HepG2 (cell line): ENCODE results near the gene DPM1. TPM values are rescaled to one million over a fixed set of nuclear protein-coding genes. Genes with fewer than 3 reads are reported as not detected.

ENCODE experiments used
- ARHGAP35 ChIP-seq: sonication (generic); formaldehyde crosslinking; IDR thresholded peaks from 2 replicates; pipeline ENCODE4 v1.9.0; 2022; ENCODE audit warnings: mild to moderate bottlenecking, inconsistent platforms, moderate library complexity, missing genetic modification reagents, borderline replicate concordance
- ATM ChIP-seq: fragments of 450-650 bp; IDR thresholded peaks from 2 replicates; pipeline ENCODE4 v1.7.1; 2017; ENCODE audit warnings: mild to moderate bottlenecking, borderline replicate concordance
- CC2D1A ChIP-seq: sonication (generic); formaldehyde crosslinking; IDR thresholded peaks from 2 replicates; pipeline ENCODE4 v1.8.1; 2023; ENCODE audit warnings: mild to moderate bottlenecking, missing genetic modification reagents
- EEA1 ChIP-seq: sonication (generic); formaldehyde crosslinking; IDR thresholded peaks from 2 replicates; pipeline ENCODE4 v1.5.1; 2020; ENCODE audit warnings: mild to moderate bottlenecking, missing genetic modification reagents, borderline replicate concordance
- ELF3 ChIP-seq: IDR thresholded peaks from 2 replicates; pipeline ENCODE4 v1.6.1; 2016; ENCODE audit warnings: missing genetic modification reagents, missing compliant biosample characterization
- FOSL1 ChIP-seq: sonication (generic); formaldehyde crosslinking; IDR thresholded peaks from 2 replicates; pipeline ENCODE4 v1.9.0; 2021; ENCODE audit warnings: missing genetic modification reagents, borderline replicate concordance
- GLI4 ChIP-seq: sonication (generic); formaldehyde crosslinking; IDR thresholded peaks from 2 replicates; pipeline ENCODE4 v1.5.1; 2020; ENCODE audit warnings: missing genetic modification reagents, mild to moderate bottlenecking, moderate library complexity, borderline replicate concordance
- LCORL ChIP-seq, 2 experiments: fragments of 450-650 bp in 1 of 2; sonication (generic) in 1 of 2; formaldehyde crosslinking in 1 of 2; IDR thresholded peaks; 2 replicates each; pipeline versions ENCODE4 v1.5.0 to v1.6.1; 2017 to 2020; ENCODE audit warnings: antibody characterized with exemption in 1 of 2, missing genetic modification reagents in 1 of 2
- NFE2L1 ChIP-seq: sonication (generic); formaldehyde crosslinking; IDR thresholded peaks from 2 replicates; pipeline ENCODE4 v1.4.0; 2020; ENCODE audit warnings: missing genetic modification reagents, mild to moderate bottlenecking, borderline replicate concordance
- NFKBIZ ChIP-seq: IDR thresholded peaks from 2 replicates; pipeline ENCODE4 v1.6.1; 2018; ENCODE audit warnings: missing genetic modification reagents, missing compliant biosample characterization
- PHF5A ChIP-seq: IDR thresholded peaks from one replicate; pipeline ENCODE4 v1.6.1; 2018; ENCODE audit warnings: low read depth, missing genetic modification reagents; ENCODE audit not compliant: unreplicated experiment
- SALL2 ChIP-seq: sonication (generic); formaldehyde crosslinking; IDR thresholded peaks from 2 replicates; pipeline ENCODE4 v1.8.1; 2023; ENCODE audit warnings: mild to moderate bottlenecking, missing genetic modification reagents, inconsistent platforms
- WIZ ChIP-seq: sonication (generic); formaldehyde crosslinking; IDR thresholded peaks from 2 replicates; pipeline ENCODE4 v1.5.1; 2020; ENCODE audit warnings: mild to moderate bottlenecking, missing genetic modification reagents
- ZBTB7A ChIP-seq: sonication (generic); formaldehyde crosslinking; IDR thresholded peaks from 2 replicates; pipeline ENCODE4 v1.8.0; 2022; ENCODE audit warnings: mild to moderate bottlenecking, missing genetic modification reagents
- ZFP36L1 ChIP-seq: sonication (generic); formaldehyde crosslinking; IDR thresholded peaks from 2 replicates; pipeline ENCODE4 v1.8.0; 2022; ENCODE audit warnings: mild to moderate bottlenecking, missing genetic modification reagents, moderate library complexity
- ZNF3 ChIP-seq: IDR thresholded peaks from 2 replicates; pipeline ENCODE4 v1.7.0; 2017; ENCODE audit warnings: inconsistent platforms
- ZNF773 ChIP-seq: sonication (generic); formaldehyde crosslinking; IDR thresholded peaks from 2 replicates; pipeline ENCODE4 v1.4.0; 2020; ENCODE audit warnings: missing genetic modification reagents, borderline replicate concordance
- ZSCAN21 ChIP-seq: sonication (generic); formaldehyde crosslinking; IDR thresholded peaks from 2 replicates; pipeline ENCODE4 v1.8.0; 2022; ENCODE audit warnings: mild to moderate bottlenecking, missing genetic modification reagents, moderate library complexity, borderline replicate concordance
- polyA plus RNA-seq, 8 experiments: library from polyadenylated mRNA; depleted of rRNA in 3 of 8; stranded (reverse) in 7 of 8; unstranded in 1 of 8; fragments of >200 nt; fragmentation: Illumina TruSeq in 4 of 8; extraction: Trizol in 4 of 8; gene quantifications; 2 replicates each; pipeline versions ENCODE4 v1.2.1 to v1.2.3, GENCODE V29; 2011 to 2016; ENCODE audit warnings: low read depth in 4 of 8, missing spikeins in 1 of 8, mixed read lengths in 1 of 8; ENCODE audit not compliant: insufficient read depth in 1 of 8
- total RNA-seq, 5 experiments: library from RNA; depleted of rRNA; stranded (reverse); fragments of >200 nt; fragmentation: Illumina TruSeq; extraction: Trizol; gene quantifications; 2 replicates each; pipeline ENCODE4 v1.2.3, GENCODE V29; 2016; ENCODE audit warnings: low read depth in 1 of 5
- TF ChIP-seq, protein P1 (sequence below): sonication (generic); formaldehyde crosslinking; IDR thresholded peaks from 2 replicates; pipeline ENCODE4 v1.5.1; 2020; ENCODE audit warnings: missing genetic modification reagents, mild to moderate bottlenecking, borderline replicate concordance
- TF ChIP-seq, protein P2 (sequence below): sonication (generic); formaldehyde crosslinking; IDR thresholded peaks from 2 replicates; pipeline ENCODE4 v1.5.0; 2020; ENCODE audit warnings: missing genetic modification reagents, mild to moderate bottlenecking, borderline replicate concordance
- TF ChIP-seq, protein P3 (sequence below): sonication (generic); formaldehyde crosslinking; IDR thresholded peaks from 2 replicates; pipeline ENCODE4 v1.4.0; 2020; ENCODE audit warnings: mild to moderate bottlenecking, missing genetic modification reagents
- TF ChIP-seq, protein P4 (sequence below): sonication (generic); formaldehyde crosslinking; IDR thresholded peaks from 2 replicates; pipeline ENCODE4 v1.4.0; 2020; ENCODE audit warnings: mild to moderate bottlenecking, missing genetic modification reagents
- TF ChIP-seq, protein P5 (sequence below): sonication (generic); formaldehyde crosslinking; IDR thresholded peaks from 2 replicates; pipeline ENCODE4 v1.4.0; 2020; ENCODE audit warnings: missing genetic modification reagents, mild to moderate bottlenecking, borderline replicate concordance

DPM1 gene
- total and polyA plus RNA-seq, 2 of the 13 experiments (the other 11 are each of a cell fraction or from before 2014, with no cell fraction given) = 83.2 to 161 TPM

DNA sequence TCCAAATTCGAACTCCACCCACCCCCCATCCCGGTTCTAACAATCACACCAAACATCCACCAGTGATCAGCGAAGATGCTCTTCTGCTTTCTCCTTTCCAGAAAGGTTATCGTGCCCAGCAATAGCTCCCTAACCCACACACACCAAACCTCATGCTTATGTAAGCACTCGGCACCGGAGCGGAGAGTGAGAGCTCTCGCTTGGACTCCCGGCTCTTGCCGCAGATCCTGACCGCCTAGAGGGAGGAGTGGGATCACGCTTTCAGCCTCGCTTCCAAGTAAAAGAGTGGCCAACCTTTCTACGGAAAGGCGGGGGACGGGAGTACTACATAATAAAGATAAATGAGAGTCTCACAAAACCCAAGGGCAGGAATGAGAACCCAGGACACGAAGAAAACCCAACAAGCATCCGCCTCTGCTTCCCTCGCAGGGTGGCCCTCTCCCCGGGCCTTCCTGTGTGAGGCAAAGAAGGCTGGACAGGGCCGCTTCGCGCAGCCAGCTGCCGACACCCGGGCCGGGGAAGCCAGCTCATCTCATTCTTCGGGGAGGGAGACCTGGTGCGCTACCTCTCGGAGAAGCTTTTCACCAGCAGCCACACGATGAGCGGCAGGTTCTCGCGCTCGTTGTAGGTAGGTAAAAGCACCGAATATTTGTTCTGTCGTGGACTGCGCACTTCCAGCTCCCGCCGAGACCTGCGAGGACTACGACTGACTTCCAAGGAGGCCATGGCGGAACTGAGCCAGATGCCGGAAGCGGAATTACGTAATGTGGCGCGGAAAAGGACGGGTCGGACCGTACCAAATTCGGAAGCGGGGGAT, at the start of gene DPM1 (continued):
- TF ChIP-seq, protein P1, sequence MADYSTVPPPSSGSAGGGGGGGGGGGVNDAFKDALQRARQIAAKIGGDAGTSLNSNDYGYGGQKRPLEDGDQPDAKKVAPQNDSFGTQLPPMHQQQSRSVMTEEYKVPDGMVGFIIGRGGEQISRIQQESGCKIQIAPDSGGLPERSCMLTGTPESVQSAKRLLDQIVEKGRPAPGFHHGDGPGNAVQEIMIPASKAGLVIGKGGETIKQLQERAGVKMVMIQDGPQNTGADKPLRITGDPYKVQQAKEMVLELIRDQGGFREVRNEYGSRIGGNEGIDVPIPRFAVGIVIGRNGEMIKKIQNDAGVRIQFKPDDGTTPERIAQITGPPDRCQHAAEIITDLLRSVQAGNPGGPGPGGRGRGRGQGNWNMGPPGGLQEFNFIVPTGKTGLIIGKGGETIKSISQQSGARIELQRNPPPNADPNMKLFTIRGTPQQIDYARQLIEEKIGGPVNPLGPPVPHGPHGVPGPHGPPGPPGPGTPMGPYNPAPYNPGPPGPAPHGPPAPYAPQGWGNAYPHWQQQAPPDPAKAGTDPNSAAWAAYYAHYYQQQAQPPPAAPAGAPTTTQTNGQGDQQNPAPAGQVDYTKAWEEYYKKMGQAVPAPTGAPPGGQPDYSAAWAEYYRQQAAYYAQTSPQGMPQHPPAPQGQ = peak; percentile 74; the same call in 1 of the 2 replicates
- TF ChIP-seq, protein P2, sequence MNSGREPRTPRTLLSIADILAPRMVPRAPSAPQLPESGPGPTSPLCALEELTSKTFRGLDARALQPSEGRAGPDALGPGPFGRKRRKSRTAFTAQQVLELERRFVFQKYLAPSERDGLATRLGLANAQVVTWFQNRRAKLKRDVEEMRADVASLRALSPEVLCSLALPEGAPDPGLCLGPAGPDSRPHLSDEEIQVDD = peak; percentile 38; the same call in 1 of the 2 replicates
- 0 out of 2 replicates have a peak, but pooled peaks have one; percentile 68 for TF ChIP-seq GLI4
- TF ChIP-seq ATM = no peak; the same call in 1 of the 2 replicates
- no peak for TF ChIP-seq FOSL1
- TF ChIP-seq ARHGAP35 = peak; percentile 96
- TF ChIP-seq LCORL (IDR thresholded peaks at IDR 0.05) = no peak
- TF ChIP-seq LCORL (CRISPR knock-in tag; IDR thresholded peaks at IDR 0.05) = peak; percentile 58; the same call in 1 of the 2 replicates
- TF ChIP-seq ZNF773 (CRISPR knock-in tag) = 0 out of 2 replicates have a peak, but pooled peaks have one; percentile 56
- peak; percentile 53; the same call in 1 of the 2 replicates for TF ChIP-seq ZBTB7A (CRISPR knock-in tag)
- TF ChIP-seq ZSCAN21 (CRISPR knock-in tag) = peak; percentile 88
- TF ChIP-seq ZNF3 = peak; percentile 80
- TF ChIP-seq PHF5A (CRISPR knock-in tag) = no peak
- TF ChIP-seq SALL2 (CRISPR knock-in tag) = peak; percentile 76; the same call in 1 of the 2 replicates
- no peak for TF ChIP-seq NFKBIZ (CRISPR knock-in tag)
- no peak for TF ChIP-seq WIZ (CRISPR knock-in tag)
- TF ChIP-seq CC2D1A (CRISPR knock-in tag) = no peak
- TF ChIP-seq, protein P3, sequence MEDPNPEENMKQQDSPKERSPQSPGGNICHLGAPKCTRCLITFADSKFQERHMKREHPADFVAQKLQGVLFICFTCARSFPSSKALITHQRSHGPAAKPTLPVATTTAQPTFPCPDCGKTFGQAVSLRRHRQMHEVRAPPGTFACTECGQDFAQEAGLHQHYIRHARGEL = no peak
- TF ChIP-seq NFE2L1 (CRISPR knock-in tag) = 0 out of 2 replicates have a peak, but pooled peaks have one; percentile 21
- no peak; the same call in 1 of the 2 replicates for TF ChIP-seq ZFP36L1
- TF ChIP-seq, protein P4, sequence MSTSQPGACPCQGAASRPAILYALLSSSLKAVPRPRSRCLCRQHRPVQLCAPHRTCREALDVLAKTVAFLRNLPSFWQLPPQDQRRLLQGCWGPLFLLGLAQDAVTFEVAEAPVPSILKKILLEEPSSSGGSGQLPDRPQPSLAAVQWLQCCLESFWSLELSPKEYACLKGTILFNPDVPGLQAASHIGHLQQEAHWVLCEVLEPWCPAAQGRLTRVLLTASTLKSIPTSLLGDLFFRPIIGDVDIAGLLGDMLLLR (CRISPR knock-in tag) = no peak; the same call in none of the 2 replicates
- peak; percentile 76; the same call in 1 of the 2 replicates for TF ChIP-seq ELF3 (CRISPR knock-in tag)
- TF ChIP-seq, protein P5, sequence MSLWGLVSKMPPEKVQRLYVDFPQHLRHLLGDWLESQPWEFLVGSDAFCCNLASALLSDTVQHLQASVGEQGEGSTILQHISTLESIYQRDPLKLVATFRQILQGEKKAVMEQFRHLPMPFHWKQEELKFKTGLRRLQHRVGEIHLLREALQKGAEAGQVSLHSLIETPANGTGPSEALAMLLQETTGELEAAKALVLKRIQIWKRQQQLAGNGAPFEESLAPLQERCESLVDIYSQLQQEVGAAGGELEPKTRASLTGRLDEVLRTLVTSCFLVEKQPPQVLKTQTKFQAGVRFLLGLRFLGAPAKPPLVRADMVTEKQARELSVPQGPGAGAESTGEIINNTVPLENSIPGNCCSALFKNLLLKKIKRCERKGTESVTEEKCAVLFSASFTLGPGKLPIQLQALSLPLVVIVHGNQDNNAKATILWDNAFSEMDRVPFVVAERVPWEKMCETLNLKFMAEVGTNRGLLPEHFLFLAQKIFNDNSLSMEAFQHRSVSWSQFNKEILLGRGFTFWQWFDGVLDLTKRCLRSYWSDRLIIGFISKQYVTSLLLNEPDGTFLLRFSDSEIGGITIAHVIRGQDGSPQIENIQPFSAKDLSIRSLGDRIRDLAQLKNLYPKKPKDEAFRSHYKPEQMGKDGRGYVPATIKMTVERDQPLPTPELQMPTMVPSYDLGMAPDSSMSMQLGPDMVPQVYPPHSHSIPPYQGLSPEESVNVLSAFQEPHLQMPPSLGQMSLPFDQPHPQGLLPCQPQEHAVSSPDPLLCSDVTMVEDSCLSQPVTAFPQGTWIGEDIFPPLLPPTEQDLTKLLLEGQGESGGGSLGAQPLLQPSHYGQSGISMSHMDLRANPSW = no peak
- 0 out of 2 replicates have a peak, but pooled peaks have one; percentile 13 for TF ChIP-seq EEA1 (CRISPR knock-in tag)
